Measurements from ENCODE around the gene OSBP2. TPM values are rescaled to one million over a fixed set of nuclear protein-coding genes. Genes with fewer than 3 reads are reported as not detected.

OSBP2 gene
- total and polyA plus RNA-seq, 2 experiments from 2014 or later, result 2.1 to 2.9 TPM

GRCh38 chr22:30749849-30750248, 55.2 kb downstream of the OSBP2 start (continued):
- no peak for TF ChIP-seq ZNF462 (CRISPR knock-in tag; IDR thresholded peaks at IDR 0.05)

- Histone ChIP-seq H3K79me2 (replicated peaks; ENCODE audit: insufficient read depth) (no peaks in the 10 kb centered on the region), H3K27ac (ENCODE audit: low read depth) (no peak overlapping the region), H3K27me3 (ENCODE audit: insufficient read depth) (no peaks in the 10 kb centered on the region), H3F3A (replicated peaks; ENCODE audit: low read depth) (no peaks in the 10 kb centered on the region), H3K36me3 (ENCODE audit: insufficient read depth) (no peaks in the 10 kb centered on the region), H3K4me3 (no peak overlapping the region), H3K4me2 (no peak overlapping the region), H2AFZ (no peak overlapping the region), H4K20me1 (replicated peaks; ENCODE audit: insufficient read depth) (no peaks in the 10 kb centered on the region), H3K4me1 (ENCODE audit: insufficient read depth) (no peaks in the 10 kb centered on the region; the same call in 1 of the 2 replicates), H3K9me2 (ENCODE audit: insufficient read depth) (no peaks in the 10 kb centered on the region)
- ATAC-seq, result no peak
- Mint-ChIP-seq H3K36me3 (ENCODE audit: low read depth) (peaks cover 9% of the 10 kb centered on the region), H3K4me1 (peaks cover 9% of the 10 kb centered on the region; the same call in 2 of the 3 replicates), H3K27me3 (ENCODE audit: insufficient read depth, low read depth, poor library complexity) (no peaks in the 10 kb centered on the region), H3K4me3 (no peak overlapping the region), H3K9me3 (peaks cover 18% of the 10 kb centered on the region; the same call in 2 of the 3 replicates), H3K27ac (no peak overlapping the region)
- no peak for DNase-seq (ENCODE audit: low spot score)
- no peak for TF ChIP-seq EZH2phosphoT487 (IDR thresholded peaks at IDR 0.05; ENCODE audit: unreplicated experiment)
- TF ChIP-seq NANOG (IDR thresholded peaks at IDR 0.05; ENCODE audit: borderline replicate concordance), result no peak
- no peak for TF ChIP-seq ZNF114 (CRISPR knock-in tag; IDR thresholded peaks at IDR 0.05)
- TF ChIP-seq, protein P1, sequence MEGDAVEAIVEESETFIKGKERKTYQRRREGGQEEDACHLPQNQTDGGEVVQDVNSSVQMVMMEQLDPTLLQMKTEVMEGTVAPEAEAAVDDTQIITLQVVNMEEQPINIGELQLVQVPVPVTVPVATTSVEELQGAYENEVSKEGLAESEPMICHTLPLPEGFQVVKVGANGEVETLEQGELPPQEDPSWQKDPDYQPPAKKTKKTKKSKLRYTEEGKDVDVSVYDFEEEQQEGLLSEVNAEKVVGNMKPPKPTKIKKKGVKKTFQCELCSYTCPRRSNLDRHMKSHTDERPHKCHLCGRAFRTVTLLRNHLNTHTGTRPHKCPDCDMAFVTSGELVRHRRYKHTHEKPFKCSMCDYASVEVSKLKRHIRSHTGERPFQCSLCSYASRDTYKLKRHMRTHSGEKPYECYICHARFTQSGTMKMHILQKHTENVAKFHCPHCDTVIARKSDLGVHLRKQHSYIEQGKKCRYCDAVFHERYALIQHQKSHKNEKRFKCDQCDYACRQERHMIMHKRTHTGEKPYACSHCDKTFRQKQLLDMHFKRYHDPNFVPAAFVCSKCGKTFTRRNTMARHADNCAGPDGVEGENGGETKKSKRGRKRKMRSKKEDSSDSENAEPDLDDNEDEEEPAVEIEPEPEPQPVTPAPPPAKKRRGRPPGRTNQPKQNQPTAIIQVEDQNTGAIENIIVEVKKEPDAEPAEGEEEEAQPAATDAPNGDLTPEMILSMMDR (conservative IDR thresholded peaks at IDR 0.05; ENCODE audit: low read depth in 2 of 2), result no peak
- no peak for TF ChIP-seq JUNB (IDR thresholded peaks at IDR 0.05; ENCODE audit: unreplicated experiment)
- TF ChIP-seq REST (IDR thresholded peaks at IDR 0.05; ENCODE audit: unreplicated experiment), result no peak
Observed at GRCh38 chr22:30751529-30751928, 56.9 kb downstream of the OSBP2 start.
